GM12865 (cell line): ENCODE measurements around the gene STN1.

Experiments
- DNase-seq: peaks from one replicate; pipeline ENCODE4 v3.0.0; 2010; ENCODE audit warnings: low read depth
- H3K4me3 ChIP-seq: 2 replicates; pipeline ENCODE4 v1.5.1; 2011; ENCODE audit warnings: mild to moderate bottlenecking, low read depth, low read length, control low read depth
- TF ChIP-seq, protein P1 (sequence below): IDR thresholded peaks from 2 replicates; pipeline ENCODE4 v1.5.1; 2011; ENCODE audit warnings: low read length, control low read depth, low read depth, inconsistent platforms; ENCODE audit not compliant: insufficient read depth; ENCODE audit errors: missing control alignments

The STN1 gene

DNA sequence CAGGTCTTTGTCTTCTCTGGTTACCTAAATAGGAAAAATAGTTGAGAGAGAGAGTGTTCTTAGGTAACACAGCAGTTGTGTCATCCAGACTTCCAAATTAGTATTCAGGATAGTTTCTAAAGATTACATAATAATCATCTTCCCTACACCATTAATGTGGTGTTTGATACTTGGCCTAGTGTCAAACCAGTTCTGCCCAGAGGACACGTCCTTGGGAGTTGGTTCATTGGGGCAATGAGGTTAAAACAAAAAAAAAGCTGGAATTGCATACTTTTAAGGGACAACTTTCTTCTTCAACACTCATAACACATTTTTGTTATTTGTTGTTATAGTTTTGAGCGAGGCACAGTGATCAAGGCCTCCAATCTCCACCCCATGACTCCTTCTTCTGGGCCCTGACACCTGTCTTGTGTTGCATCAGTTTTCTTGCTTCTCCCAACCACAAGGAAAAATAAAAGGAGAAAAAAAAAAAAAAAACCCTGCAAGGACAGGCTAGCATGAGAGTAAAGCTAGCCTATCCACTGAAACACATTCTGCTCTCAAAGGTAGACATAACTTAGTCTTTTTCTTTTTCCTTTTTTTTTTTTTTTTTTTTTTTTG is 28.8 kb downstream of the STN1 start:
- TF ChIP-seq, protein P1, sequence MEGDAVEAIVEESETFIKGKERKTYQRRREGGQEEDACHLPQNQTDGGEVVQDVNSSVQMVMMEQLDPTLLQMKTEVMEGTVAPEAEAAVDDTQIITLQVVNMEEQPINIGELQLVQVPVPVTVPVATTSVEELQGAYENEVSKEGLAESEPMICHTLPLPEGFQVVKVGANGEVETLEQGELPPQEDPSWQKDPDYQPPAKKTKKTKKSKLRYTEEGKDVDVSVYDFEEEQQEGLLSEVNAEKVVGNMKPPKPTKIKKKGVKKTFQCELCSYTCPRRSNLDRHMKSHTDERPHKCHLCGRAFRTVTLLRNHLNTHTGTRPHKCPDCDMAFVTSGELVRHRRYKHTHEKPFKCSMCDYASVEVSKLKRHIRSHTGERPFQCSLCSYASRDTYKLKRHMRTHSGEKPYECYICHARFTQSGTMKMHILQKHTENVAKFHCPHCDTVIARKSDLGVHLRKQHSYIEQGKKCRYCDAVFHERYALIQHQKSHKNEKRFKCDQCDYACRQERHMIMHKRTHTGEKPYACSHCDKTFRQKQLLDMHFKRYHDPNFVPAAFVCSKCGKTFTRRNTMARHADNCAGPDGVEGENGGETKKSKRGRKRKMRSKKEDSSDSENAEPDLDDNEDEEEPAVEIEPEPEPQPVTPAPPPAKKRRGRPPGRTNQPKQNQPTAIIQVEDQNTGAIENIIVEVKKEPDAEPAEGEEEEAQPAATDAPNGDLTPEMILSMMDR = no peak
- DNase-seq = no peak
- H3K4me3 ChIP-seq = no peak overlapping the region

DNA sequence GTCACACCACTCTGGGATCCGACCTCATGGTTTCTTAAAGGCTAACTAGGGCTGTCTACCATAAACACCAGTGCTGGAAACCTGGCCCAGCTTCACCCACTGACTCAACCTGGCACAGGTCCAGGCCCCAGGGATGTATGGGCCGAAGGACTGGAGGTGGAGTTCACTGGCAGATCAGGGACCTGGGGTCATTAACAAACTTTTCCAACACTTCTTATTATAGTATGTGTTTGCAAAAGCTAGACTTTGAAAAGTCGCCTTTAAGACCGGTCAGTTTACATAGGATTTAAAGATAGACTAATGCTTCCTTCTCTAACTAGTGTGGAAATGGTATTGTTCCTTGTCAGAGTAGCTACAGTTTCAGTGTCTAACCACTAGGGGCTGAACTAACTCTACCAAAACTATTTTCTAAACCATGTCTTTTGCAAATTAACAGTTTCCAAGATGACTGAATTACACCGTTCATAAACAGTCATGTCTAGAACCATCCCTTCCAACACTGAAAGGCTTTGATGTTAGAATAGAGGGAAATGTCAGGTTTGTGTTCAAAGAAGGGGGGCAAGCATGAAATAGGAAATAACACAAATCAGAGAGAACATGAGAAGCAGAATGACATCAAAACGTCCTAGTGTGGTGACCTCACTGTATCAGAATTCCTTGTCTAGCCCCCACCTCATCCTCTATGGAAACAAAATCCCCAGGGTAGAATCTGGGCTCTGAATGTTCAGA is 29.7 kb downstream of the STN1 start:
- TF ChIP-seq, protein P1 = peak; percentile 82
- DNase-seq = peak; percentile 62
- no peak overlapping the region for H3K4me3 ChIP-seq

DNA sequence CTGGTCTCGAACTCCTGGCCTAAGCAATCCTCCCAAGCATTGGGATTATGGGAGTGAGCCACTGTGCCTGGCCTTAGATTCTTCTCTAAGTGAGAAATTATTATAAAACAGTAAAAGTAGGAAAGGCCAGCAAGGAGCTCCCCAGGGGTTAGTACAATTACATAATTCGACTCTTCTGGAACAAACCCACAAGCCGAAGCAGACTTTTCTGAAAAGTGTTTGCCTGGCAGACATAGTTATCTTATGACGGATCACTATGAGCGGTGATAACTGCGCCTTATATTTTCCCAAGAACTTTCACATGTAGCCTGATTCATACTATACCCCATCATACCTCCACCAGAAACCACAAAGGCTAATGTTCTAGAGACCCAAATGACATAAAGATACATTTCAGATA is 32.4 kb downstream of the STN1 start:
- no peak for DNase-seq
- H3K4me3 ChIP-seq = no peak overlapping the region
- TF ChIP-seq, protein P1 = no peak

DNA sequence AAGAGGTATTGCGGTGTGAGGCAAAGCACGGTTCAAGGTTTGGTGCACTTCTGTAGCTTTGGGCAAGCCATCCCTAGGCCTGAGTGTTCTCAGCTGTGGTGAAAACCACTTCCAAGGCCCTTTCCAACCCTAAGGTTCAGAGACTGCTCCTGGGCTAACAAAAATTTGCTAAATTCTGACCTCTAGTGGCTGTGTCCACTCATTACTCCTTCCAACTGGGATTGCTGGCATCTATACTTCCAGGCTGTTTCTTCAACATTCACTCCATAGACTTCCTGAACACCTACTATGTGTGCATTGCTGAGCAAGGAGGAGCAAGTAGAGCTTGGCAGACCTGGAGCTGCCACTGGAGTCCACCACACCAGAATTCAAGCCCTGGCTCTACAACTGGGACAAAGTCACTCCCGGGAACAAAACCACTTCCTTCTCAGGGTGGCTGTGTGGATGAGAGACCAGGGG is 33.3 kb downstream of the STN1 start:
- TF ChIP-seq, protein P1 = peak; percentile 72
- peak; percentile 45 for DNase-seq
- H3K4me3 ChIP-seq = no peak overlapping the region

DNA sequence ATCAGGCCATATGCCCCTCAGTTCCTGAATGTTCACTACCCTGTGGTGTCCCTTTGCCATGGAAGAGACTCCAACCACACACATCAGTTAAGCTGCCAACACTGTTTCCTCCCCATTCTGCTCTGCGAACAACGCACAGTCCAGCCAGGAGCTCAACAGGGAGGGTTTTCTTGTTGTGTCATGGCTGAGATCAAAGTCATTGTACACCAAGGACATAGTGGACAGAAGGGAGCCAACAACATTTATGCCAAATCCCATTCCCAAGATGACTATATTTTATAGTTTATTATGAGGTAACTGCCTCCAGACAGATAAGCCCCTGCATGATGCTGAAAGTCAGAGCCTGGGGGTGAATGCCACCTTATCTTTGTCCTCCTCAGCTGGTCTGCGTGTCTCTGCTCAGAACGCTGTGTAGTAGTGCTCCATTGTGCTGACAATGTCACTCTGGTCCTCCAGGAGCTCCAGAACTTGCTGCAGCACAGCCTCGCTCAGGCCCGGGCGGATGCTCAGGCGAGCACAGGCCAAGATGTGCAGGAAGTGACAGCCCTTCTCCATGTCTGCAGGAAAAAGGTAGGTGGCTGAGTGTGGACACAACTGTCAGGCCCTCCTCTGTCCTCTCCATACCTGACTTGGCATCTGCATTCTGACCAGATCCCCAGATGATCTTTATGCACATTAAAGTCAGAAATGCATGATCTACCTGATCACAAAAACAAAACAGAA is 35.5 kb downstream of the STN1 start:
- no peak for DNase-seq
- no peak overlapping the region for H3K4me3 ChIP-seq
- TF ChIP-seq, protein P1 = no peak

DNA sequence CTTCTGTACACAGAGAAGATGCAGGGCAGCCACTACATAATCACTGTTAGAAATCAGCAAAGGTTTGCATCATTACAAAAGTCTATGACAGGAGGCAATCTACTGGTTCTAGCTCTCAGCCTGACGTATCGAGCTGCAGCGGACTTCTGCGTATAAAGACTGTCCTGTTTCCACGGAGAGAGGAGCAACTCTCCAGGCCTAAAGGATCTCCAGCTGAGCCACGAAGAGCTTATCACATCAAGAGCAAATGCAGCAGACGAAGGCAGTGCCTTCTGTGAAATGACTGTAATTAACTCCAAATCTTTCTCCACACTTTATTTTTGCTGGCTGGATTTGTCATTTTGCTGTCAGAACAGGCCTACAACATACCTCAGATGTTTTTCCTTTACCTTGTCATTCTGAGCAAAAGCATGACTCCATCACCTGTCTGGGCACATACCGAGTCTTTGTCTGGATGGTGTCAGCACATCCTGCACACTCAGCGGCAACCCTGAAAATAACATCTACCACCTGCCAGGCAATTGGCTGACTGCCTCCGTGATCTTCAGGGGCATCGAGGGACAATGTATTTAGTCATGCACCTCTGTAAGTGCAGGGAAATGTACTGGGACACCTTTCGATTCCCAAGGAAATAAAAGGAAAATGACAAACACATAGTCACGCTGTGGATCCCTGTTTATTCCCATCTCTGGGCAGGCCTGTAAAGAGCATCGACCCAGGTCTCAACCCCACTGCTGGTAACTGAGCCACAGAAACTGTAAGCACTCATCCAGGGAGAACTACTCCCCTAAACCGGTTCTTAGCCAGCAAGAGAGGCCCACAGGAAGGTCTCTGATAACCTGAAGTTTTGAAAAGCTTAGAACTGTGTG is 36.3 kb downstream of the STN1 start:
- no peak for DNase-seq
- TF ChIP-seq, protein P1 = no peak
- H3K4me3 ChIP-seq = no peak overlapping the region
